HUES6 (cell line): Measurements from ENCODE around the gene DENND1A.

Experiments used
- H3K27ac ChIP-seq: 2 replicates; pipeline ENCODE4 v1.7.0; 2013; ENCODE audit warnings: low read depth, mild to moderate bottlenecking, low read length, inconsistent platforms
- H3K27me3 ChIP-seq: 2 replicates; pipeline ENCODE4 v1.6.1; 2013; ENCODE audit warnings: low read length; ENCODE audit not compliant: control insufficient read depth, insufficient read depth
- H3K36me3 ChIP-seq: 2 replicates; pipeline ENCODE4 v1.6.1; 2013; ENCODE audit warnings: low read length; ENCODE audit not compliant: control insufficient read depth, insufficient read depth
- H3K4me1 ChIP-seq: 2 replicates; pipeline ENCODE4 v1.6.1; 2013; ENCODE audit warnings: low read length; ENCODE audit not compliant: control insufficient read depth, insufficient read depth
- H3K4me3 ChIP-seq: 2 replicates; pipeline ENCODE4 v1.5.1; 2013; ENCODE audit warnings: low read depth, low read length
- H3K9ac ChIP-seq: one replicate; pipeline ENCODE4 v1.6.1; 2013; ENCODE audit warnings: mild to moderate bottlenecking, low read length
- H3K9me3 ChIP-seq: 2 replicates; pipeline ENCODE4 v1.6.1; 2013; ENCODE audit warnings: low read depth, low read length; ENCODE audit not compliant: control insufficient read depth, insufficient read depth

Gene DENND1A

GRCh38 chr9:123540457-123540856 lies 389.5 kb downstream of the DENND1A start:
- H3K27ac ChIP-seq, result no peak overlapping the region
- H3K9me3 ChIP-seq, result no peaks in the 10 kb centered on the region
- no peaks in the 10 kb centered on the region for H3K27me3 ChIP-seq
- H3K4me3 ChIP-seq, result no peak overlapping the region
- H3K36me3 ChIP-seq, result no peaks in the 10 kb centered on the region
- H3K9ac ChIP-seq, result no peak overlapping the region
- no peaks in the 10 kb centered on the region for H3K4me1 ChIP-seq

- Histone ChIP-seq H3K36me3 (no peaks in the 10 kb centered on the region), H3K4me1 (no peaks in the 10 kb centered on the region), H3K27me3 (no peaks in the 10 kb centered on the region), H3K4me3 (no peak overlapping the region), H3K27ac (no peak overlapping the region), H3K9ac (no peak overlapping the region), H3K9me3 (no peaks in the 10 kb centered on the region)
Observed at GRCh38 chr9:123537809-123538208, 392.1 kb downstream of the DENND1A start.

GRCh38 chr9:123536455-123536868 lies 393.5 kb downstream of the DENND1A start:
- Histone ChIP-seq H3K9me3 (no peaks in the 10 kb centered on the region), H3K36me3 (no peaks in the 10 kb centered on the region), H3K4me1 (no peaks in the 10 kb centered on the region), H3K27me3 (no peaks in the 10 kb centered on the region), H3K27ac (no peak overlapping the region), H3K9ac (no peak overlapping the region), H3K4me3 (no peak overlapping the region)

GRCh38 chr9:123534336-123534735 lies 395.6 kb downstream of the DENND1A start:
- H3K9me3 ChIP-seq, result 0 out of 2 replicates have a peak, but pooled peaks cover 2% of the 10 kb centered on the region
- H3K4me1 ChIP-seq, result no peaks in the 10 kb centered on the region
- H3K27ac ChIP-seq, result no peak overlapping the region
- no peaks in the 10 kb centered on the region for H3K27me3 ChIP-seq
- no peaks in the 10 kb centered on the region for H3K36me3 ChIP-seq
- no peak overlapping the region for H3K4me3 ChIP-seq
- H3K9ac ChIP-seq, result no peak overlapping the region

GRCh38 chr9:123530244-123530643 lies 399.7 kb downstream of the DENND1A start:
- Histone ChIP-seq H3K4me3 (no peak overlapping the region), H3K4me1 (no peaks in the 10 kb centered on the region), H3K27ac (no peak overlapping the region), H3K27me3 (no peaks in the 10 kb centered on the region), H3K9ac (no peak overlapping the region), H3K9me3 (0 out of 2 replicates have a peak, but pooled peaks cover 2% of the 10 kb centered on the region), H3K36me3 (no peaks in the 10 kb centered on the region)

GRCh38 chr9:123528501-123528900 lies 401.4 kb downstream of the DENND1A start:
- Histone ChIP-seq H3K4me3 (no peak overlapping the region), H3K27me3 (no peaks in the 10 kb centered on the region), H3K4me1 (no peaks in the 10 kb centered on the region), H3K27ac (no peak overlapping the region), H3K9ac (no peak overlapping the region), H3K9me3 (0 out of 2 replicates have a peak, but pooled peaks cover 2% of the 10 kb centered on the region), H3K36me3 (no peaks in the 10 kb centered on the region)

GRCh38 chr9:123527981-123528380 lies 401.9 kb downstream of the DENND1A start:
- Histone ChIP-seq H3K4me3 (no peak overlapping the region), H3K36me3 (no peaks in the 10 kb centered on the region), H3K27me3 (no peaks in the 10 kb centered on the region), H3K27ac (no peak overlapping the region), H3K9me3 (0 out of 2 replicates have a peak, but pooled peaks cover 2% of the 10 kb centered on the region), H3K4me1 (no peaks in the 10 kb centered on the region), H3K9ac (no peak overlapping the region)

GRCh38 chr9:123525957-123526356 lies 404.0 kb downstream of the DENND1A start:
- Histone ChIP-seq H3K9me3 (0 out of 2 replicates have a peak, but pooled peaks cover 2% of the 10 kb centered on the region), H3K4me3 (no peak overlapping the region), H3K4me1 (no peaks in the 10 kb centered on the region), H3K9ac (no peak overlapping the region), H3K27me3 (no peaks in the 10 kb centered on the region), H3K27ac (no peak overlapping the region), H3K36me3 (no peaks in the 10 kb centered on the region)

GRCh38 chr9:123525424-123525823 lies 404.5 kb downstream of the DENND1A start:
- Histone ChIP-seq H3K27ac (no peak overlapping the region), H3K4me3 (no peak overlapping the region), H3K36me3 (no peaks in the 10 kb centered on the region), H3K9me3 (no peaks in the 10 kb centered on the region), H3K4me1 (no peaks in the 10 kb centered on the region), H3K27me3 (no peaks in the 10 kb centered on the region), H3K9ac (no peak overlapping the region)

GRCh38 chr9:123524866-123525265 lies 405.1 kb downstream of the DENND1A start:
- Histone ChIP-seq H3K9me3 (no peaks in the 10 kb centered on the region), H3K4me1 (no peaks in the 10 kb centered on the region), H3K27ac (no peak overlapping the region), H3K36me3 (no peaks in the 10 kb centered on the region), H3K27me3 (no peaks in the 10 kb centered on the region), H3K9ac (no peak overlapping the region), H3K4me3 (no peak overlapping the region)

GRCh38 chr9:123523845-123524244 lies 406.1 kb downstream of the DENND1A start:
- Histone ChIP-seq H3K4me1 (no peaks in the 10 kb centered on the region), H3K27ac (no peak overlapping the region), H3K36me3 (no peaks in the 10 kb centered on the region), H3K27me3 (no peaks in the 10 kb centered on the region), H3K9ac (no peak overlapping the region), H3K4me3 (no peak overlapping the region), H3K9me3 (no peaks in the 10 kb centered on the region)

GRCh38 chr9:123523001-123523400 lies 406.9 kb downstream of the DENND1A start:
- Histone ChIP-seq H3K4me3 (no peak overlapping the region), H3K27ac (no peak overlapping the region), H3K9me3 (no peaks in the 10 kb centered on the region), H3K4me1 (no peaks in the 10 kb centered on the region), H3K36me3 (no peaks in the 10 kb centered on the region), H3K27me3 (no peaks in the 10 kb centered on the region), H3K9ac (no peak overlapping the region)
